ENCODE results near the gene OTUB2. TPM values are rescaled to one million over a fixed set of nuclear protein-coding genes. Genes with fewer than 3 reads are reported as not detected.
A peak's percentile ranks its signal among the peaks of the same experiment; 100 is the strongest.

The OTUB2 gene
- total and polyA plus RNA-seq, 11 donors, result 0.09 to 0.60 (median 0.38) TPM

DNA sequence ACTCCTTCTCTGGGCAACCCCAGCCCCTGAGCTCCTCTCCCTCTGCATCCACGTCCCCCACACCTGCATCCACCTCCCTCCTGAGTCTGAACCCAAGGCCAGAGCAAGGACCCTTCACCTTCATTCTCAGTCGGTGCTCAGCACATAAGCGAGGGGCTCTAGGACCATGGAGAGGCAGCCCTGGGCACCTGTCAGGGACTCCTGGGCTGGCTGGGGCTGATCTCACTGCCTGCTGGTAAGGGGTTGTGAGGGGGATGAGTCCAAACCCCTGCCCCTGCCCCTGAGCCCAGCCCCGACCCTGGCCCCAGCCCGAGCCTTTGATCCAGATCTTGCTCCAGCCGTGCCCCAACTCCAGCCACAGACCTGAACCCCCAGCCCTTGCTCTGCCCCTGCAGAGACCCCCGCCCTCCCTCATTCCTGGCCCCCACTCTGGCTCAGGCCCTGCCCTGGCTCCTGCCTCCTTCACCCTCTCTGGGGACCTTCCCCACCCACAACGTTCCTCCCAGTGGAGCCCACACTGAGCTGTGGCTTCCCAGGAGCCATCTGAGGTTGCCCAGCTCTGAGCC is 29.9 kb upstream of the OTUB2 start:
- intact Hi-C loops (cut with DNase I), result loop anchor here in 3 of 10 donors (5.0 to 10.0 kb wide), 3 partner anchors 34 to 341 kb away; no protein-coding TSS in a partner anchor
- TF ChIP-seq POLR2A (IDR thresholded peaks at IDR 0.05), result no peak
- H3K36me3 ChIP-seq, result no peaks in the 10 kb centered on the region
- WGBS, 4 donors, result 45 to 68% (median 58%) methylated on average over 4 to 8 of the region's 8 CpGs
- no peaks in the 10 kb centered on the region for H3K9me3 ChIP-seq
- peak overlapping the region in 5 of 12 donors; percentile 6 to 92 (median 71) for H3K27ac ChIP-seq
- no peak for DNase-seq
- peaks cover 0 to 50% (median 19%) of the 10 kb centered on the region in 12 donors for H3K4me1 ChIP-seq
- H3K27me3 ChIP-seq, result no peaks in the 10 kb centered on the region
- ATAC-seq, result peak in 1 of 4 donors; percentile 12
- no peak overlapping the region for H3K4me3 ChIP-seq

GRCh38 chr14:93997082-93997481 is 29.1 kb upstream of the OTUB2 start, which contains the start of gene CCDC197:
CCDC197 (plus strand) TSS chr14:93997301; CDS start chr14:93998132, 831 bp downstream.
- no peak for TF ChIP-seq POLR2A (IDR thresholded peaks at IDR 0.05)
- no peak for TF ChIP-seq CTCF (IDR thresholded peaks at IDR 0.05)
- Histone ChIP-seq H3K4me1 (peaks cover 0 to 52% (median 19%) of the 10 kb centered on the region in 12 donors), H3K27me3 (peaks cover 0 to 4% (median 0%) of the 10 kb centered on the region in 9 donors), H3K4me3 (no peak within 1 kb of the TSS), H3K9me3 (no peaks in the 10 kb centered on the region), H3K36me3 (no peaks in the 10 kb centered on the region), H3K27ac (peak within 1 kb of the TSS in 4 of 12 donors; percentile 6 to 92 (median 66))
- DNase-seq, result no peak
- 39 to 60% (median 47%) methylated on average over 1 of the region's 1 CpG for WGBS, 4 donors
- no peak for ATAC-seq
- intact Hi-C loops (cut with DNase I), result loop anchor here in 3 of 10 donors (5.0 to 10.0 kb wide), 3 partner anchors 35 to 342 kb away; no protein-coding TSS in a partner anchor

- no peaks in the 10 kb centered on the region for H3K36me3 ChIP-seq
- intact Hi-C loops (cut with DNase I), result loop anchor here in 3 of 10 donors (5.0 to 10.0 kb wide), 3 partner anchors 36 to 343 kb away; no protein-coding TSS in a partner anchor
- peaks cover 0 to 4% (median 0%) of the 10 kb centered on the region in 9 donors for H3K27me3 ChIP-seq
- peak overlapping the region in 2 of 12 donors; percentile 30 to 42 for H3K27ac ChIP-seq
- H3K9me3 ChIP-seq, result no peaks in the 10 kb centered on the region
- ATAC-seq (peak in 1 of 4 donors; percentile 6), DNase-seq (no peak)
- peaks cover 0 to 52% (median 19%) of the 10 kb centered on the region in 12 donors for H3K4me1 ChIP-seq
- 68 to 79% (median 74%) methylated on average over 15 to 17 of the region's 17 CpGs for WGBS, 4 donors
- no peak for TF ChIP-seq POLR2A (IDR thresholded peaks at IDR 0.05)
- no peak for TF ChIP-seq CTCF (IDR thresholded peaks at IDR 0.05)
- no peak overlapping the region for H3K4me3 ChIP-seq
These were observed 27.9 kb upstream of the OTUB2 start for GRCh38 chr14:93997916-93998870.

GRCh38 chr14:93998871-93999403 is 27.2 kb upstream of the OTUB2 start:
- Histone ChIP-seq H3K4me3 (no peak overlapping the region), H3K36me3 (no peaks in the 10 kb centered on the region), H3K4me1 (peaks cover 0 to 52% (median 19%) of the 10 kb centered on the region in 12 donors), H3K9me3 (no peaks in the 10 kb centered on the region), H3K27me3 (peaks cover 0 to 4% (median 0%) of the 10 kb centered on the region in 9 donors), H3K27ac (peak overlapping the region in 2 of 12 donors; percentile 30 to 42)
- ATAC-seq (peak in 1 of 4 donors; percentile 16), DNase-seq (no peak)
- intact Hi-C loops (cut with DNase I), result loop anchor here in 3 of 10 donors (5.0 to 10.0 kb wide), 3 partner anchors 37 to 344 kb away; no protein-coding TSS in a partner anchor
- TF ChIP-seq CTCF (IDR thresholded peaks at IDR 0.05), result no peak
- 73 to 90% (median 80%) methylated on average over 4 to 7 of the region's 7 CpGs for WGBS, 4 donors
